HepG2 (cell line): ENCODE results near the gene DHRS12. TPM values are rescaled to one million over a fixed set of nuclear protein-coding genes. Genes with fewer than 3 reads are reported as not detected.

Experiments used
- ARNTL ChIP-seq: sonication (generic); formaldehyde crosslinking; IDR thresholded peaks from 2 replicates; pipeline ENCODE4 v1.4.0; 2020; ENCODE audit warnings: mild to moderate bottlenecking, missing genetic modification reagents
- CREM ChIP-seq, 2 experiments: sonication (generic) in 1 of 2; formaldehyde crosslinking in 1 of 2; IDR thresholded peaks; 2 replicates each; pipeline versions ENCODE4 v1.4.0 to v1.6.1; 2016 to 2020; ENCODE audit warnings: antibody characterized with exemption in 1 of 2, mild to moderate bottlenecking in 1 of 2, missing genetic modification reagents in 1 of 2
- MBNL3 ChIP-seq: fragments of 250-450 bp; sonication (Bioruptor Pico); conservative IDR thresholded peaks from 2 replicates; pipeline ENCODE4 v1.8.0; 2022; ENCODE audit warnings: mild to moderate bottlenecking, inconsistent platforms
- MEIS2 ChIP-seq: sonication (generic); formaldehyde crosslinking; IDR thresholded peaks from 2 replicates; pipeline ENCODE4 v1.9.0; 2021; ENCODE audit warnings: mild to moderate bottlenecking, missing genetic modification reagents
- TRIM24 ChIP-seq: sonication (generic); formaldehyde crosslinking; IDR thresholded peaks from 2 replicates; pipeline ENCODE4 v1.8.0; 2022; ENCODE audit warnings: mild to moderate bottlenecking, missing genetic modification reagents
- ZSCAN20 ChIP-seq: sonication (generic); formaldehyde crosslinking; IDR thresholded peaks from 2 replicates; pipeline ENCODE4 v1.4.0; 2020; ENCODE audit warnings: missing genetic modification reagents, mild to moderate bottlenecking, borderline replicate concordance
- polyA plus RNA-seq, 8 experiments: library from polyadenylated mRNA; depleted of rRNA in 3 of 8; stranded (reverse) in 7 of 8; unstranded in 1 of 8; fragments of >200 nt; fragmentation: Illumina TruSeq in 4 of 8; extraction: Trizol in 4 of 8; gene quantifications; 2 replicates each; pipeline versions ENCODE4 v1.2.1 to v1.2.3, GENCODE V29; 2011 to 2016; ENCODE audit warnings: low read depth in 4 of 8, missing spikeins in 1 of 8, mixed read lengths in 1 of 8; ENCODE audit not compliant: insufficient read depth in 1 of 8
- total RNA-seq, 5 experiments: library from RNA; depleted of rRNA; stranded (reverse); fragments of >200 nt; fragmentation: Illumina TruSeq; extraction: Trizol; gene quantifications; 2 replicates each; pipeline ENCODE4 v1.2.3, GENCODE V29; 2016; ENCODE audit warnings: low read depth in 1 of 5
- TF ChIP-seq, protein P1 (sequence below): sonication (generic); formaldehyde crosslinking; IDR thresholded peaks from 2 replicates; pipeline ENCODE4 v1.8.1; 2022; ENCODE audit warnings: low read depth, mild to moderate bottlenecking, missing genetic modification reagents
- TF ChIP-seq, protein P2 (sequence below), 2 experiments: fragments of 450-650 bp in 1 of 2; sonication (generic) in 1 of 2; formaldehyde crosslinking; IDR thresholded peaks; 2 replicates each; pipeline versions ENCODE4 v1.5.0 to v1.8.0; 2020 to 2022; ENCODE audit warnings: mild to moderate bottlenecking in 1 of 2, missing genetic modification reagents in 1 of 2
- TF ChIP-seq, protein P3 (sequence below), 2 experiments: fragments of 450-650 bp in 1 of 2; sonication (generic) in 1 of 2; formaldehyde crosslinking in 1 of 2; IDR thresholded peaks; 2 replicates each; pipeline versions ENCODE4 v1.6.1 to v1.8.0; 2016 to 2022; ENCODE audit warnings: antibody characterized with exemption in 1 of 2, mild to moderate bottlenecking in 1 of 2, missing genetic modification reagents in 1 of 2
- TF ChIP-seq, protein P4 (sequence below): sonication (generic); formaldehyde crosslinking; IDR thresholded peaks from 2 replicates; pipeline ENCODE4 v1.5.0; 2020; ENCODE audit warnings: missing genetic modification reagents, mild to moderate bottlenecking, borderline replicate concordance
- TF ChIP-seq, protein P5 (sequence below): sonication (generic); formaldehyde crosslinking; IDR thresholded peaks from 2 replicates; pipeline ENCODE4 v1.5.0; 2020; ENCODE audit warnings: missing genetic modification reagents

Gene DHRS12
- total and polyA plus RNA-seq, 2 of the 13 experiments (the other 11 are each of a cell fraction or from before 2014, with no cell fraction given): 7.2 to 8.4 TPM

DNA sequence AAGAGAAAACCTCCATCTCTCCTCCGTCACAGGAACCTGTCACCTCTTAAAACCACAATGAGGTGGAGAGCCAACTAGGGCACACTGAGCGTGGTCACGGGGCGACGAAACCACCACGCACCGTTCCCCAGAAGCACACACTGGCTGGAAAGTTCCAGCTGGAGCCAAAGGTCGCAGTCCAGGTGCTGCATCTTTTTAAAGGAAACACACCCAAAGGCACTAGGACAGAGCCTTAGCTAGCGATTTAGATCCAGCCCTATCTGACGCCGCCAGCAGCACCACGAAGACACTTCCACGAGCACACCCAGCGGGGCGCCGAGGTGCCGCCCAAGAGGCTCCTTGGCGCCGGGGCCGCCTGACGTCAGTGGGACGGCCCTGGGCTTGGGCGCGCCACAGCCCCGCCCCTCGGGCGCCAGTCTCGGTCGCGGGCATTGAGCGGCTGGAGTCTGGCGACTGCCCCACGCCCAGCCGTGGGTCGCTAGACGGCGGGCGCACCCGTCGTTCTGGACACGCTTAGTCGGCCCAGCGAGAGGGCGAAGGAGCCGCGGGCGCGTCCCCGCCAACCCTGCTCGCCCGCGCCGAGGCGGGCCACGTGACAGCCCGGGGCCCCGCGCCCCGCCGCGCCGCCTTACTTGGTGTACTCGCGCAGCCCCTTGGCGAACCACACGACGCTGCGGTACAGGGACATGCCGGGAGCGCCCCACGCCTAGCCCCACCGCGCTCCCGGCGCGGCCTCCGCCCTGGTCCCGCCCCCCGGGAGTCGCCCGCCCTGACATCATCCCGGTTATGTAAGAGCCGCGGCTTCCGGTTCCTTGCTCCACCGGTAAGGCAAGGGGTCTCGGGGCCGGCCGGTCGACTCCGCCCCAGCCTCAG lies at the start of gene DHRS12 (continued):
- TF ChIP-seq, protein P1, sequence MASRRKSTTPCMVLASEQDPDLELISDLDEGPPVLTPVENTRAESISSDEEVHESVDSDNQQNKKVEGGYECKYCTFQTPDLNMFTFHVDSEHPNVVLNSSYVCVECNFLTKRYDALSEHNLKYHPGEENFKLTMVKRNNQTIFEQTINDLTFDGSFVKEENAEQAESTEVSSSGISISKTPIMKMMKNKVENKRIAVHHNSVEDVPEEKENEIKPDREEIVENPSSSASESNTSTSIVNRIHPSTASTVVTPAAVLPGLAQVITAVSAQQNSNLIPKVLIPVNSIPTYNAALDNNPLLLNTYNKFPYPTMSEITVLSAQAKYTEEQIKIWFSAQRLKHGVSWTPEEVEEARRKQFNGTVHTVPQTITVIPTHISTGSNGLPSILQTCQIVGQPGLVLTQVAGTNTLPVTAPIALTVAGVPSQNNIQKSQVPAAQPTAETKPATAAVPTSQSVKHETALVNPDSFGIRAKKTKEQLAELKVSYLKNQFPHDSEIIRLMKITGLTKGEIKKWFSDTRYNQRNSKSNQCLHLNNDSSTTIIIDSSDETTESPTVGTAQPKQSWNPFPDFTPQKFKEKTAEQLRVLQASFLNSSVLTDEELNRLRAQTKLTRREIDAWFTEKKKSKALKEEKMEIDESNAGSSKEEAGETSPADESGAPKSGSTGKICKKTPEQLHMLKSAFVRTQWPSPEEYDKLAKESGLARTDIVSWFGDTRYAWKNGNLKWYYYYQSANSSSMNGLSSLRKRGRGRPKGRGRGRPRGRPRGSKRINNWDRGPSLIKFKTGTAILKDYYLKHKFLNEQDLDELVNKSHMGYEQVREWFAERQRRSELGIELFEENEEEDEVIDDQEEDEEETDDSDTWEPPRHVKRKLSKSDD (CRISPR knock-in tag): peak; percentile 64; the same call in 1 of the 2 replicates
- TF ChIP-seq, protein P2, sequence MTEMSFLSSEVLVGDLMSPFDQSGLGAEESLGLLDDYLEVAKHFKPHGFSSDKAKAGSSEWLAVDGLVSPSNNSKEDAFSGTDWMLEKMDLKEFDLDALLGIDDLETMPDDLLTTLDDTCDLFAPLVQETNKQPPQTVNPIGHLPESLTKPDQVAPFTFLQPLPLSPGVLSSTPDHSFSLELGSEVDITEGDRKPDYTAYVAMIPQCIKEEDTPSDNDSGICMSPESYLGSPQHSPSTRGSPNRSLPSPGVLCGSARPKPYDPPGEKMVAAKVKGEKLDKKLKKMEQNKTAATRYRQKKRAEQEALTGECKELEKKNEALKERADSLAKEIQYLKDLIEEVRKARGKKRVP (CRISPR knock-in tag; IDR thresholded peaks at IDR 0.05): peak in 1 of 2 experiments; percentile 77; a peak in 1 of 4 replicates
- TF ChIP-seq MBNL3 (CRISPR knock-in tag) (no peak), ZSCAN20 (peak; percentile 68; the same call in 1 of the 2 replicates), MEIS2 (CRISPR knock-in tag) (peak; percentile 16; the same call in 1 of the 2 replicates), ARNTL (CRISPR knock-in tag) (0 out of 2 replicates have a peak, but pooled peaks have one; percentile 68), CREM (IDR thresholded peaks at IDR 0.05) (peak; percentile 12; the same call in 1 of the 2 replicates), CREM (CRISPR knock-in tag; IDR thresholded peaks at IDR 0.05) (no peak), TRIM24 (CRISPR knock-in tag) (no peak; the same call in 1 of the 2 replicates)
- TF ChIP-seq, protein P3, sequence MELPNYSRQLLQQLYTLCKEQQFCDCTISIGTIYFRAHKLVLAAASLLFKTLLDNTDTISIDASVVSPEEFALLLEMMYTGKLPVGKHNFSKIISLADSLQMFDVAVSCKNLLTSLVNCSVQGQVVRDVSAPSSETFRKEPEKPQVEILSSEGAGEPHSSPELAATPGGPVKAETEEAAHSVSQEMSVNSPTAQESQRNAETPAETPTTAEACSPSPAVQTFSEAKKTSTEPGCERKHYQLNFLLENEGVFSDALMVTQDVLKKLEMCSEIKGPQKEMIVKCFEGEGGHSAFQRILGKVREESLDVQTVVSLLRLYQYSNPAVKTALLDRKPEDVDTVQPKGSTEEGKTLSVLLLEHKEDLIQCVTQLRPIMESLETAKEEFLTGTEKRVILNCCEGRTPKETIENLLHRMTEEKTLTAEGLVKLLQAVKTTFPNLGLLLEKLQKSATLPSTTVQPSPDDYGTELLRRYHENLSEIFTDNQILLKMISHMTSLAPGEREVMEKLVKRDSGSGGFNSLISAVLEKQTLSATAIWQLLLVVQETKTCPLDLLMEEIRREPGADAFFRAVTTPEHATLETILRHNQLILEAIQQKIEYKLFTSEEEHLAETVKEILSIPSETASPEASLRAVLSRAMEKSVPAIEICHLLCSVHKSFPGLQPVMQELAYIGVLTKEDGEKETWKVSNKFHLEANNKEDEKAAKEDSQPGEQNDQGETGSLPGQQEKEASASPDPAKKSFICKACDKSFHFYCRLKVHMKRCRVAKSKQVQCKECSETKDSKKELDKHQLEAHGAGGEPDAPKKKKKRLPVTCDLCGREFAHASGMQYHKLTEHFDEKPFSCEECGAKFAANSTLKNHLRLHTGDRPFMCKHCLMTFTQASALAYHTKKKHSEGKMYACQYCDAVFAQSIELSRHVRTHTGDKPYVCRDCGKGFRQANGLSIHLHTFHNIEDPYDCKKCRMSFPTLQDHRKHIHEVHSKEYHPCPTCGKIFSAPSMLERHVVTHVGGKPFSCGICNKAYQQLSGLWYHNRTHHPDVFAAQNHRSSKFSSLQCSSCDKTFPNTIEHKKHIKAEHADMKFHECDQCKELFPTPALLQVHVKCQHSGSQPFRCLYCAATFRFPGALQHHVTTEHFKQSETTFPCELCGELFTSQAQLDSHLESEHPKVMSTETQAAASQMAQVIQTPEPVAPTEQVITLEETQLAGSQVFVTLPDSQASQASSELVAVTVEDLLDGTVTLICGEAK (IDR thresholded peaks at IDR 0.05): no peak
- TF ChIP-seq, protein P3 (CRISPR knock-in tag; IDR thresholded peaks at IDR 0.05): no peak
- TF ChIP-seq, protein P4, sequence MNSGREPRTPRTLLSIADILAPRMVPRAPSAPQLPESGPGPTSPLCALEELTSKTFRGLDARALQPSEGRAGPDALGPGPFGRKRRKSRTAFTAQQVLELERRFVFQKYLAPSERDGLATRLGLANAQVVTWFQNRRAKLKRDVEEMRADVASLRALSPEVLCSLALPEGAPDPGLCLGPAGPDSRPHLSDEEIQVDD (CRISPR knock-in tag): peak; percentile 42; the same call in 1 of the 2 replicates
- TF ChIP-seq, protein P5, sequence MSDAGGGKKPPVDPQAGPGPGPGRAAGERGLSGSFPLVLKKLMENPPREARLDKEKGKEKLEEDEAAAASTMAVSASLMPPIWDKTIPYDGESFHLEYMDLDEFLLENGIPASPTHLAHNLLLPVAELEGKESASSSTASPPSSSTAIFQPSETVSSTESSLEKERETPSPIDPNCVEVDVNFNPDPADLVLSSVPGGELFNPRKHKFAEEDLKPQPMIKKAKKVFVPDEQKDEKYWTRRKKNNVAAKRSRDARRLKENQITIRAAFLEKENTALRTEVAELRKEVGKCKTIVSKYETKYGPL: peak; percentile 87
